MM.1S (cell line): Measurements from ENCODE around the gene NSF.

Source experiments
- CTCF ChIP-seq: fragments of 300-600 bp; sonication (generic); IDR thresholded peaks from 2 replicates; pipeline ENCODE4 v1.5.1; 2016; ENCODE audit warnings: antibody characterized with exemption, low read length, mixed read lengths
- EZH2 ChIP-seq: fragments of 300-600 bp; sonication (generic); optimal IDR thresholded peaks from 2 replicates; pipeline ENCODE3; 2017; ENCODE audit warnings: low read depth, mild to moderate bottlenecking, antibody characterized with exemption, low read length, mixed read lengths
- EZH2phosphoT487 ChIP-seq: fragments of 300-600 bp; sonication (generic); IDR thresholded peaks from 2 replicates; pipeline ENCODE4 v1.6.1; 2018; ENCODE audit warnings: antibody characterized with exemption, low read length

GRCh38 chr17:46732754-46733398, 142.4 kb downstream of the NSF start:
- TF ChIP-seq CTCF (no peak), EZH2phosphoT487 (no peak), EZH2 (no peak)
